Stimulated activated CD4-positive, alpha-beta T cell treated with anti-CD3 and anti-CD28 coated beads, TNF-alpha, amount 100 ng/mL, for 48 hours (primary cell): ENCODE measurements around the gene XKR7.

ENCODE experiments used
- DNase-seq, 3 donors: peaks; one replicate each; pipeline ENCODE4 v3.0.0-alpha.2; 2020; ENCODE audit warnings: low read depth in 3 of 3

XKR7 gene

GRCh38 chr20:32037929-32038328, 70.0 kb downstream of the XKR7 start:
- no peak for DNase-seq

- no peak for DNase-seq
These were observed 72.4 kb downstream of the XKR7 start for GRCh38 chr20:32040142-32040953.

- no peak for DNase-seq
These were observed 78.0 kb downstream of the XKR7 start for GRCh38 chr20:32045999-32046398.

- DNase-seq = no peak
These were observed 82.4 kb downstream of the XKR7 start for GRCh38 chr20:32050324-32050841.

DNA sequence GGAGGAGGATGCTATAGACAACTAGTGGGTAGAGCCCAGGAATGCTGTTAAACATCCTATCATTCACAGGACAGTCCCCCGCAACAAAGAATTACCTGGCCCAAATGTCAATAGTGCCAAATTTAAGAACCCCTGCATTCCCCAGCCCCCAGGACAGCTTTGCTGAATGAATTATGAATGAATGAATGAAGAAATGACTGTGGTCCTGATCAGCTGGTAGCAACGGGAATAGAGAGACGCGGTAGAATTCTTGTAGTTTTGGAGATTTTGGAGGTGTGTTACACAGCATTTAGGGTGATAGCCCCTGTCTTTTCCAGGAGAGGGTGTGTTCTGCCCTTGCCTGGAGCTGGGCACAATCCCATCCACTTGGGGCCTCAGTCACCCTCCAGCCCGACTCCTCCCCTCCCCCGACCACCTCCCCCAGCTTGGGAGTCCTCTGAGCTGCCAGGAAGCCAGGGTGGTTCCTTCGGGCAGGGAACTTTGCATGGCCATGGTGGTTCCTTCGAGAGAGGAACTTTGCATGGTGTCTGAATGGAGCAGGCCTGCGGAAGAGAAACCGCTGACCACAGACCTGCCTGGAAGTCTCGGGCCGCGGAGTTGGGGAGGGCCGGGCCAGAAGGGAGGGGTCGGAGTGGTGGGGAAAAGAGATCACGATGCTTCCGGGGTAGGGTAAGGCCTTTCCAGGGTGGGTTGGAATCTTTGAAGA, 83.1 kb downstream of the XKR7 start:
- DNase-seq = no peak

GRCh38 chr20:32051720-32052089, 83.8 kb downstream of the XKR7 start:
- no peak for DNase-seq

GRCh38 chr20:32052090-32052777, 84.3 kb downstream of the XKR7 start, which contains the start of gene HCK:
Gene HCK, plus strand, starts transcription at chr20:32052242.
- no peak for DNase-seq

GRCh38 chr20:32052778-32053362, 84.9 kb downstream of the XKR7 start:
- no peak for DNase-seq
